Measurements from ENCODE around the gene SSBP2.

The SSBP2 gene

GRCh38 chr5:81688215-81688614 is 62.7 kb downstream of the SSBP2 start:
- TF ChIP-seq ZBTB7A (IDR thresholded peaks at IDR 0.05; ENCODE audit: low read depth), result no peak
- TF ChIP-seq USF1 (IDR thresholded peaks at IDR 0.05), result no peak
- TF ChIP-seq RAD21 (IDR thresholded peaks at IDR 0.05; ENCODE audit: low read depth), result no peak
- no peak for TF ChIP-seq TEAD4 (IDR thresholded peaks at IDR 0.05)
- no peak for TF ChIP-seq CREB1 (IDR thresholded peaks at IDR 0.05; ENCODE audit: low read depth)
- TF ChIP-seq CEBPB (IDR thresholded peaks at IDR 0.05), result no peak
- no peak for TF ChIP-seq TAF1 (IDR thresholded peaks at IDR 0.05; ENCODE audit: low read depth)
- no peak for TF ChIP-seq EP300 (IDR thresholded peaks at IDR 0.05; ENCODE audit: borderline replicate concordance)
- no peak for TF ChIP-seq NFIC (IDR thresholded peaks at IDR 0.05)
- no peak for TF ChIP-seq YY1 (IDR thresholded peaks at IDR 0.05; ENCODE audit: low read depth)

- TF ChIP-seq CEBPB (IDR thresholded peaks at IDR 0.05), result no peak
- TF ChIP-seq CREB1 (IDR thresholded peaks at IDR 0.05; ENCODE audit: low read depth), result no peak
Observed at GRCh38 chr5:81687292-81687691, 63.6 kb downstream of the SSBP2 start.

GRCh38 chr5:81685471-81685870 is 65.4 kb downstream of the SSBP2 start:
- TF ChIP-seq CEBPB (IDR thresholded peaks at IDR 0.05), result no peak
- no peak for TF ChIP-seq ZBTB7A (IDR thresholded peaks at IDR 0.05; ENCODE audit: low read depth)
- no peak for TF ChIP-seq TAF1 (IDR thresholded peaks at IDR 0.05; ENCODE audit: low read depth)
- TF ChIP-seq FOXM1 (IDR thresholded peaks at IDR 0.05; ENCODE audit: borderline replicate concordance, low read depth), result no peak
- TF ChIP-seq EGR1 (IDR thresholded peaks at IDR 0.05), result no peak
- no peak for TF ChIP-seq MAX (IDR thresholded peaks at IDR 0.05)
- TF ChIP-seq TCF12 (IDR thresholded peaks at IDR 0.05; ENCODE audit: low read depth), result no peak
- no peak for TF ChIP-seq CREB1 (IDR thresholded peaks at IDR 0.05; ENCODE audit: low read depth)
- no peak for TF ChIP-seq REST (IDR thresholded peaks at IDR 0.05; ENCODE audit: low read depth)
- TF ChIP-seq EP300 (IDR thresholded peaks at IDR 0.05; ENCODE audit: borderline replicate concordance), result no peak
- TF ChIP-seq TEAD4 (IDR thresholded peaks at IDR 0.05), result no peak
- no peak for TF ChIP-seq RAD21 (IDR thresholded peaks at IDR 0.05; ENCODE audit: low read depth)
- no peak for TF ChIP-seq NFIC (IDR thresholded peaks at IDR 0.05)
- TF ChIP-seq YY1 (IDR thresholded peaks at IDR 0.05; ENCODE audit: low read depth), result no peak
- TF ChIP-seq USF1 (IDR thresholded peaks at IDR 0.05), result no peak

GRCh38 chr5:81679885-81680284 is 71.0 kb downstream of the SSBP2 start:
- TF ChIP-seq TAF1 (IDR thresholded peaks at IDR 0.05; ENCODE audit: low read depth) (no peak), CREB1 (IDR thresholded peaks at IDR 0.05; ENCODE audit: low read depth) (no peak), TEAD4 (IDR thresholded peaks at IDR 0.05) (no peak), USF1 (IDR thresholded peaks at IDR 0.05) (no peak), RAD21 (IDR thresholded peaks at IDR 0.05; ENCODE audit: low read depth) (no peak), NFIC (IDR thresholded peaks at IDR 0.05) (no peak), MAX (IDR thresholded peaks at IDR 0.05) (no peak), CEBPB (IDR thresholded peaks at IDR 0.05) (no peak), TCF12 (IDR thresholded peaks at IDR 0.05; ENCODE audit: low read depth) (no peak), EP300 (IDR thresholded peaks at IDR 0.05; ENCODE audit: borderline replicate concordance) (no peak), YY1 (IDR thresholded peaks at IDR 0.05; ENCODE audit: low read depth) (no peak), ZBTB7A (IDR thresholded peaks at IDR 0.05; ENCODE audit: low read depth) (no peak), FOXM1 (IDR thresholded peaks at IDR 0.05; ENCODE audit: borderline replicate concordance, low read depth) (no peak), EGR1 (IDR thresholded peaks at IDR 0.05) (no peak), REST (IDR thresholded peaks at IDR 0.05; ENCODE audit: low read depth) (no peak)

GRCh38 chr5:81675420-81675819 is 75.5 kb downstream of the SSBP2 start:
- TF ChIP-seq ZBTB7A (IDR thresholded peaks at IDR 0.05; ENCODE audit: low read depth) (no peak), REST (IDR thresholded peaks at IDR 0.05; ENCODE audit: low read depth) (no peak), TCF12 (IDR thresholded peaks at IDR 0.05; ENCODE audit: low read depth) (no peak), RAD21 (IDR thresholded peaks at IDR 0.05; ENCODE audit: low read depth) (no peak), USF1 (IDR thresholded peaks at IDR 0.05) (no peak), YY1 (IDR thresholded peaks at IDR 0.05; ENCODE audit: low read depth) (no peak)

Data from Ishikawa (cell line).